SK-N-SH (cell line): ENCODE results near the gene EPHA6. TPM values are rescaled to one million over a fixed set of nuclear protein-coding genes. Genes with fewer than 3 reads are reported as not detected.

ENCODE experiments used
- CTCF ChIA-PET: fragments of 300-600, 350-600 bp; formaldehyde crosslinking; extraction: SDS; loops from one replicate; lab custom pipeline; 2021; lab: Yijun Ruan, JAX
- POLR2A ChIA-PET: fragments of 350-600 bp; sonication (Branson Sonifier 250); formaldehyde crosslinking; extraction: SDS; loops from one replicate; lab custom pipeline; 2020; ENCODE audit warnings: antibody characterized with exemption, inconsistent platforms; lab: Yijun Ruan, JAX
- DNase-seq: peaks from one replicate; pipeline ENCODE4 v3.0.0; 2012
- H2AFZ ChIP-seq: fragments of 200-600 bp; sonication (generic); 2 replicates; pipeline ENCODE4 v1.8.1; 2016; ENCODE audit warnings: antibody characterized with exemption, mild to moderate bottlenecking, low read depth
- H3F3A ChIP-seq: fragments of 200-600 bp; sonication (generic); replicated peaks from 2 replicates; pipeline ENCODE3; 2016; ENCODE audit warnings: antibody characterized with exemption, mild to moderate bottlenecking; ENCODE audit not compliant: insufficient read depth
- H3K27ac ChIP-seq, 2 experiments: fragments of 200-500 bp in 1 of 2; fragments of 200-600 bp in 1 of 2; sonication (Bioruptor generic) in 1 of 2; sonication (generic), shearing (Covaris generic) in 1 of 2; 2 replicates each; pipeline versions ENCODE4 v1.5.1 to v1.6.1; 2014 to 2016; ENCODE audit warnings: low read depth in 2 of 2, inconsistent platforms in 1 of 2, low read length in 1 of 2, mild to moderate bottlenecking in 1 of 2, mixed read lengths in 1 of 2
- H3K27me3 ChIP-seq: fragments of 200-600 bp; sonication (generic), shearing (Covaris generic); 2 replicates; pipeline ENCODE4 v1.6.1; 2016; ENCODE audit warnings: mixed run types; ENCODE audit not compliant: insufficient read depth
- H3K36me3 ChIP-seq, 2 experiments: fragments of 200-500 bp in 1 of 2; fragments of 200-600 bp in 1 of 2; sonication (Bioruptor generic) in 1 of 2; sonication (generic) in 1 of 2; replicated peaks in 1 of 2; 2 replicates each; pipeline versions ENCODE3 to v1.5.1; 2014 to 2016; ENCODE audit warnings: low read length in 1 of 2, mild to moderate bottlenecking in 1 of 2; ENCODE audit not compliant: insufficient read depth in 2 of 2, control insufficient read depth in 1 of 2
- H3K4me1 ChIP-seq, 2 experiments: fragments of 200-500 bp in 1 of 2; fragments of 200-600 bp in 1 of 2; sonication (Bioruptor generic) in 1 of 2; sonication (generic), shearing (Covaris generic) in 1 of 2; 2 replicates each; pipeline versions ENCODE4 v1.5.1 to v1.6.1; 2014 to 2016; ENCODE audit warnings: low read depth in 1 of 2, low read length in 1 of 2, mixed run types in 1 of 2; ENCODE audit not compliant: insufficient read depth in 2 of 2, control insufficient read depth in 1 of 2
- H3K4me2 ChIP-seq: fragments of 200-600 bp; sonication (generic), shearing (Covaris generic); 2 replicates; pipeline ENCODE4 v1.6.1; 2017; ENCODE audit warnings: mixed run types
- H3K4me3 ChIP-seq, 2 experiments: fragments of 200-500 bp in 1 of 2; fragments of 200-600 bp in 1 of 2; sonication (Bioruptor generic) in 1 of 2; sonication (generic), shearing (Covaris generic) in 1 of 2; 2 replicates each; pipeline versions ENCODE4 v1.5.1 to v1.8.1; 2014 to 2016; ENCODE audit warnings: low read depth in 2 of 2, inconsistent platforms in 1 of 2, low read length in 1 of 2, mild to moderate bottlenecking in 1 of 2, mixed read lengths in 1 of 2, moderate library complexity in 1 of 2
- H3K79me2 ChIP-seq: fragments of 200-600 bp; sonication (generic); 2 replicates; pipeline ENCODE4 v1.8.1; 2017; ENCODE audit warnings: mild to moderate bottlenecking; ENCODE audit not compliant: insufficient read depth
- H3K9ac ChIP-seq: fragments of 200-600 bp; sonication (generic); 2 replicates; pipeline ENCODE4 v1.6.1; 2017; ENCODE audit warnings: mixed run types
- H3K9me2 ChIP-seq: fragments of 200-600 bp; sonication (generic); 2 replicates; pipeline ENCODE4 v1.6.1; 2017; ENCODE audit warnings: mixed run types
- H3K9me3 ChIP-seq: fragments of 200-600 bp; sonication (generic); 2 replicates; pipeline ENCODE4 v1.6.1; 2017; ENCODE audit warnings: mixed run types, mild to moderate bottlenecking, moderate library complexity
- H4K20me1 ChIP-seq: fragments of 200-600 bp; sonication (generic); 2 replicates; pipeline ENCODE4 v1.6.1; 2017; ENCODE audit warnings: mild to moderate bottlenecking, mixed run types; ENCODE audit not compliant: insufficient read depth
- CHD2 ChIP-seq: fragments of 150-350 bp; IDR thresholded peaks from 2 replicates; pipeline ENCODE4 v1.6.1; 2018; ENCODE audit warnings: low read length; ENCODE audit not compliant: partially characterized antibody
- EP300 ChIP-seq, 2 experiments: IDR thresholded peaks; 2 replicates each; pipeline versions ENCODE4 v1.4.0 to v1.6.1; 2012; ENCODE audit warnings: borderline replicate concordance in 1 of 2, low read depth in 1 of 2, low read length in 1 of 2
- FOXM1 ChIP-seq: IDR thresholded peaks from 2 replicates; pipeline ENCODE4 v1.4.0; 2012; ENCODE audit warnings: low read depth, mild to moderate bottlenecking
- IRF3 ChIP-seq: fragments of 150-350 bp; IDR thresholded peaks from 2 replicates; pipeline ENCODE4 v1.6.1; 2016; ENCODE audit warnings: mild to moderate bottlenecking, low read depth, low read length
- MEF2A ChIP-seq: IDR thresholded peaks from 2 replicates; pipeline ENCODE4 v1.4.0; 2012; ENCODE audit warnings: low read depth, borderline replicate concordance
- MXI1 ChIP-seq: IDR thresholded peaks from 2 replicates; pipeline ENCODE4 v1.6.1; 2012; ENCODE audit warnings: mild to moderate bottlenecking, low read depth, low read length, improper control_type of control experiment
- NFIC ChIP-seq: IDR thresholded peaks from 2 replicates; pipeline ENCODE4 v1.4.0; 2012; ENCODE audit warnings: borderline replicate concordance
- RAD21 ChIP-seq: IDR thresholded peaks from 2 replicates; pipeline ENCODE4 v1.6.1; 2012; ENCODE audit warnings: mild to moderate bottlenecking, low read length
- RXRA ChIP-seq: IDR thresholded peaks from 2 replicates; pipeline ENCODE4 v1.4.0; 2012; ENCODE audit warnings: low read depth, mild to moderate bottlenecking, borderline replicate concordance
- TAF1 ChIP-seq: IDR thresholded peaks from 2 replicates; pipeline ENCODE4 v1.6.1; 2012; ENCODE audit warnings: low read depth, mild to moderate bottlenecking, low read length, moderate library complexity, borderline replicate concordance
- WGBS: methylation state at CpG from one replicate; pipeline ENCODE4 v1.1.6; 2017; ENCODE audit warnings: low lambda C conversion rate; 5-methylcytosine and 5-hydroxymethylcytosine counted together
- polyA plus RNA-seq, 3 experiments: library from polyadenylated mRNA; depleted of rRNA; stranded (reverse); fragments of >200 nt; gene quantifications; 2 replicates each; pipeline ENCODE4 v1.2.3, GENCODE V29; 2012
- TF ChIP-seq, protein P1 (sequence below): IDR thresholded peaks from 2 replicates; pipeline ENCODE4 v1.4.0; 2012; ENCODE audit warnings: low read depth, borderline replicate concordance

Gene EPHA6
- polyA plus RNA-seq, 1 of the 3 experiments (the other 2 are of a cell fraction) = not detected

- Histone ChIP-seq H3K27ac (no peak overlapping the region), H3K36me3 (no peaks in the 10 kb centered on the region), H2AFZ (no peak overlapping the region), H3K4me3 (no peak overlapping the region), H3K79me2 (no peaks in the 10 kb centered on the region), H3K27me3 (no peaks in the 10 kb centered on the region)
- CTCF ChIA-PET = interaction anchor here (1.4 kb wide), 1 partner anchor 28 kb away, joined by 4 read pairs; no protein-coding TSS in a partner anchor
- 9% methylated on average over 1 of the region's 1 CpG for WGBS
- DNase-seq = no peak
- no peak for TF ChIP-seq IRF3
- TF ChIP-seq, all 33 proteins: peak for 0
- H4K20me1 ChIP-seq = no peaks in the 10 kb centered on the region
- POLR2A ChIA-PET = no interaction called here
- H3K9ac ChIP-seq = no peak overlapping the region
- H3K4me1 ChIP-seq = peaks cover 0 to 4% of the 10 kb centered on the region in 2 experiments; a peak in 1 of 4 replicates
- no peaks in the 10 kb centered on the region for H3F3A ChIP-seq
- no peaks in the 10 kb centered on the region for H3K9me3 ChIP-seq
- H3K9me2 ChIP-seq = no peaks in the 10 kb centered on the region
- no peak overlapping the region for H3K4me2 ChIP-seq
Observed at GRCh38 chr3:97691354-97691753, 877.0 kb downstream of the EPHA6 start.

- no peak for TF ChIP-seq NFIC
- TF ChIP-seq RAD21 = no peak
- no peak for TF ChIP-seq CHD2
- TF ChIP-seq, protein P1, sequence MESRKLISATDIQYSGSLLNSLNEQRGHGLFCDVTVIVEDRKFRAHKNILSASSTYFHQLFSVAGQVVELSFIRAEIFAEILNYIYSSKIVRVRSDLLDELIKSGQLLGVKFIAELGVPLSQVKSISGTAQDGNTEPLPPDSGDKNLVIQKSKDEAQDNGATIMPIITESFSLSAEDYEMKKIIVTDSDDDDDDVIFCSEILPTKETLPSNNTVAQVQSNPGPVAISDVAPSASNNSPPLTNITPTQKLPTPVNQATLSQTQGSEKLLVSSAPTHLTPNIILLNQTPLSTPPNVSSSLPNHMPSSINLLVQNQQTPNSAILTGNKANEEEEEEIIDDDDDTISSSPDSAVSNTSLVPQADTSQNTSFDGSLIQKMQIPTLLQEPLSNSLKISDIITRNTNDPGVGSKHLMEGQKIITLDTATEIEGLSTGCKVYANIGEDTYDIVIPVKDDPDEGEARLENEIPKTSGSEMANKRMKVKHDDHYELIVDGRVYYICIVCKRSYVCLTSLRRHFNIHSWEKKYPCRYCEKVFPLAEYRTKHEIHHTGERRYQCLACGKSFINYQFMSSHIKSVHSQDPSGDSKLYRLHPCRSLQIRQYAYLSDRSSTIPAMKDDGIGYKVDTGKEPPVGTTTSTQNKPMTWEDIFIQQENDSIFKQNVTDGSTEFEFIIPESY = no peak
- TF ChIP-seq MXI1 = no peak
- TF ChIP-seq FOXM1 = no peak
- no peak for TF ChIP-seq MEF2A
- TF ChIP-seq EP300 (IDR thresholded peaks at IDR 0.05; ENCODE audit: borderline replicate concordance in 1 of 2, low read depth in 1 of 2, low read length in 1 of 2) = no peak
- TF ChIP-seq RXRA = no peak
- TF ChIP-seq TAF1 = no peak
- Histone ChIP-seq H3K27ac (no peak overlapping the region), H3K9me3 (no peaks in the 10 kb centered on the region), H2AFZ (no peak overlapping the region), H4K20me1 (no peaks in the 10 kb centered on the region), H3F3A (no peaks in the 10 kb centered on the region), H3K36me3 (no peaks in the 10 kb centered on the region), H3K27me3 (no peaks in the 10 kb centered on the region), H3K9ac (no peak overlapping the region), H3K9me2 (no peaks in the 10 kb centered on the region), H3K79me2 (no peaks in the 10 kb centered on the region), H3K4me3 (no peak overlapping the region), H3K4me1 (peaks cover 0 to 4% of the 10 kb centered on the region in 2 experiments; a peak in 1 of 4 replicates), H3K4me2 (no peak overlapping the region)
- ChIA-PET CTCF (no interaction called here), POLR2A (no interaction called here)
- WGBS = 61% methylated on average over 5 of the region's 5 CpGs
- DNase-seq = no peak
Observed at GRCh38 chr3:97692389-97692788, 878.0 kb downstream of the EPHA6 start.
